Measurements from ENCODE around the gene MOB3A. TPM values are rescaled to one million over a fixed set of nuclear protein-coding genes. Genes with fewer than 3 reads are reported as not detected.

Gene MOB3A
- total and polyA plus RNA-seq, 7 experiments from 2014 or later, result 49.5 to 269 (median 114) TPM

DNA sequence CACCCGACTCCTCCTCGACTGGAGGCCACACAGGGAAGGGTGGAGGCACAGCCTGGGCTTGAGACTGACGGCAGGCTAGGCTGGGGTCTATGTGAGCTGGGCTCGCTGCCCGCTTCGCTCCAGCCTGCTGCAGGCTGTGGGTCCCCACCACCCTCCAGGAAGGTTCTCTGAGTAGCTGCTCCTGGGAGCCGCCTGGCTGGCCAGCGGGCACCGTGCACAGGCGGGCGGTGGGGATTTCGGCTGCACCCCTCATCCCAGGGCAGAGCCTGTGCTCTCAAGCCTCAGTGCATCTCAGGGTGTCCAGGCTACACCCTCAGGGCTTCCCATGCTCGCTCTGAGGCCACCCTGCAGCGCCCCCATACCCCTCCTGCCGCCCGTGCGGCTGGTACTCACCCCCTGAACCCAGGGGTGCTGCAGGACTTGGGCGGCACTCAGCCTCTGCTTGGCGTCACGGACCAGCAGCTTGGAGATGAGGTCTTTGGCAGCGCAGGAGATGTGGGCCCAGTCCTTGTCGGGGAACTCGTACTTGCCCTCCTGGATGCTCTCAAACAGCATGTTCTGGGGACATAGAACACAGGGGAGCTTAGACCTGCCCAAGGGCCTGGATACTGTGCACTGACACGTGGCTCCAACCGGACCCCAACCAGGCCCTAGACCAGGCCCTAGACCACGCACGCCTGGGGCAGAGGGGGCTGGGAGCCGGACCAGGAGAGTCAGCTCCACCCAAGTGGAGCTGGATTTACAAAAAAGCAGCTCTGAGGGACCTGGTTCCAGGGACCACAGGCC, 55.3 kb downstream of the MOB3A start:
- peaks cover 0 to 1% (median 0%) of the 10 kb centered on the region in 11 donors for H3K9me3 Mint-ChIP-seq

DNA sequence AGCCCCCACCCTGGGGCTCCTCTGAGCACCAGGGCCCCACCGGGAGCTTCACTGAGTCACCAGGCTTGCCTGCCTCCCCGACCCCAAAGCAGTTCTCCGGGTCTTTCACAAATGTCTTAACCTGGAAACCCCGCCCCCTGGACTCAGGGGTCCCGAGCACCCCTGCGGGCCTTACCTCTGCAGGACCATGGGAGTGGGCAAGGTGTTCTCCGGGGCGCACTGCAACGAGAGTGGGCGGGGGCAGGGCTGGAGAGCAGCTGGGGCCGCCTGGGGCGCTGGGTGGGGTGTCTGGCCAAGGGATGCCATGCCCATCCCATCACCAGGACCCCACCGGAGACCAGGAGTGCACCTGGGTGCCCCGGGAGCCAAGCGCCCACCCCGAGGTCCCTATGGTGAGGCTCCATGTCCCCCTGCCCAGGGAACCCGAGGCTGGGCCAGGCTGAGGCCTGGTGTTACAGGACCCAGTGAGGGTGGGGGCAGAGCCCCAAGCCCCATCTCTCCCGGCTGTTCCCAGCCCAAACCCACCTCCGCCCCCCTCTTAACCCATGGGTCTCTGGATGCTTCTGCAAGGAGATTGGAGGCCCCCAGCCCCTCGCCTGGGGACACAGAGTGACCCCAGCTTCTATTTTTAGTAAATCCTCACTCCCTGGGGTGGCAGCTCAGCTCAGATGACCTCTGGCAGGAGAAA, 56.0 kb downstream of the MOB3A start:
- ChIA-PET CTCF (no interaction called here), POLR2A (interaction anchor here (4.5 to 6.5 kb wide), 3 partner anchors 7 to 12 kb away, joined by 21 to 42 read pairs (median 34); partner anchors contain the start of gene MKNK2)
- peaks cover 0 to 4% (median 0%) of the 10 kb centered on the region in 3 experiments for H3K9me3 ChIP-seq (ENCODE audit: control insufficient read depth in 2 of 3, low read length in 3 of 3)
- Mint-ChIP-seq H3K27me3 (no peaks in the 10 kb centered on the region), H3K36me3 (peaks cover 0 to 11% (median 0%) of the 10 kb centered on the region in 5 donors), H3K27ac (peak overlapping the region in 6 of 9 donors; percentile 31 to 96 (median 73)), H3K9me3 (peaks cover 0 to 3% (median 0%) of the 10 kb centered on the region in 11 donors), H3K4me1 (peaks cover 4 to 35% (median 23%) of the 10 kb centered on the region in 7 donors), H3K4me3 (peak overlapping the region in 1 of 10 donors; percentile 3)
- no peaks in the 10 kb centered on the region for H3K27me3 ChIP-seq (ENCODE audit: control insufficient read depth in 2 of 2, insufficient read depth in 2 of 2, low read length in 2 of 2)
- H3K4me1 ChIP-seq (ENCODE audit: control insufficient read depth in 2 of 2, insufficient read depth in 2 of 2, low read length in 2 of 2), result peaks cover 22 to 40% of the 10 kb centered on the region in 2 donors
- peaks cover 0 to 64% (median 24%) of the 10 kb centered on the region in 3 experiments for H3K36me3 ChIP-seq (ENCODE audit: control insufficient read depth in 2 of 3, insufficient read depth in 3 of 3, low read length in 3 of 3)
- intact Hi-C loops (cut with micrococcal nuclease), result no loop called here
- peak overlapping the region; percentile 97 for H3K27ac ChIP-seq (ENCODE audit: low read depth, low read length)
- DNase-seq (no peak), ATAC-seq (no peak)
- no peak overlapping the region for H3K4me3 ChIP-seq (ENCODE audit: low read length)

More for the DNA sequence above, 55.3 kb downstream of the MOB3A start:
- intact Hi-C loops (cut with micrococcal nuclease), result no loop called here
- Histone ChIP-seq H3K27me3 (ENCODE audit: control insufficient read depth in 2 of 2, insufficient read depth in 2 of 2, low read length in 2 of 2) (no peaks in the 10 kb centered on the region), H3K4me3 (ENCODE audit: low read length) (peak overlapping the region; percentile 66), H3K36me3 (ENCODE audit: control insufficient read depth in 2 of 3, insufficient read depth in 3 of 3, low read length in 3 of 3) (peaks cover 0 to 72% (median 27%) of the 10 kb centered on the region in 3 experiments), H3K27ac (ENCODE audit: low read depth, low read length) (peak overlapping the region; percentile 97), H3K4me1 (ENCODE audit: control insufficient read depth in 2 of 2, insufficient read depth in 2 of 2, low read length in 2 of 2) (peaks cover 22 to 45% of the 10 kb centered on the region in 2 donors), H3K9me3 (ENCODE audit: control insufficient read depth in 2 of 3, low read length in 3 of 3) (peaks cover 0 to 2% (median 0%) of the 10 kb centered on the region in 3 experiments)
- POLR2A ChIA-PET, result interaction anchor here (0.7 to 6.5 kb wide), 7 partner anchors 8 to 54 kb away, joined by 3 to 42 read pairs (median 21); partner anchors contain the start of gene MKNK2
- peak overlapping the region; percentile 69 to 96 (median 89) for H3K27ac Mint-ChIP-seq
- CTCF ChIA-PET, result no interaction called here
- H3K4me3 Mint-ChIP-seq, result peak overlapping the region in 6 of 10 donors; percentile 25 to 76 (median 58)
- DNase-seq (no peak), ATAC-seq (no peak)
- H3K4me1 Mint-ChIP-seq, result peaks cover 4 to 32% (median 23%) of the 10 kb centered on the region in 7 donors
- no peaks in the 10 kb centered on the region for H3K27me3 Mint-ChIP-seq
- H3K36me3 Mint-ChIP-seq, result peaks cover 0 to 11% (median 0%) of the 10 kb centered on the region in 5 donors

DNA sequence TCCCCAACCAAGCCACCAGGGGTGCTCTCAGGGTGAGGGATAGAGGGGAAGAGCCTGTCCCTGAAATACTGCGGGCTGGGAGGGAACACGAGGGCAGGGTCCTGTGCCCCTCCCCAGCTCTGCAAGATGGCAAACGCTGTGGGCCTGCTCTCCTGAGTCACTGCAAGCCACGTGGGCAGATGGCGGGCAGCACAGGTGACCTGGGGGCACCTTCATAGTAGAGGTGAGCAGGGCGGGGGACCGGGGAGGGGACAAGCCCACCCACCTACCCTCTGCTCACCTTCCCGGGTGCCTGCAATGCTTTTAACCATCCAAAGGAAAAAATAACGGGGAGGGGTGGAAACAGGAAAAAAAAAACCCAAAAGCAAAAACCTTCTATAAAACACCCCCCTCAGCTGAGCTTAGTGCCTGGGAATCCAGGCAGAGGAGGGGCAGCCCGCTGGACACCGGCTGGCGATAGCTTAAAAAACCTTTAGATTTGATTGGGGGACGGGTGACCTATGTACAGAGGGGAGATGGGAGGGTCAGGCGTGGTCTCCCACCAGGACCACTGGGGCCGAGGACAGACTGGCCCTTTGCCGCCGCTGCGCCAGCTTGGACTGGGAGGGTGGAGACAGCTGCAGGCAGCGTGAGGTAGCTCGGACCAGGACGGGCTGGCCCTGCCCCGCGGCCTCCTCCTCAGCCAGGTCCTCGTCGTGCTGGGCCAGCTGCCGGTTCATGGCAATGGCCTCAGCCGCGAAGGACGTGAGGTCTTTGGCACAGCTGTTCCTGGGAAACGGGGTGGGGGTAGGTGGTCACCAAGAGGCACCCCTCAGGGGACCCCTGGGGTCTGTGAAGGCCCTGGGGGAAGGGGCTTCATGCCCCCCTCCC, 56.8 kb downstream of the MOB3A start:
- Mint-ChIP-seq H3K9me3 (peaks cover 0 to 3% (median 0%) of the 10 kb centered on the region in 11 donors), H3K36me3 (peaks cover 0 to 9% (median 0%) of the 10 kb centered on the region in 5 donors), H3K4me3 (peak overlapping the region in 2 of 10 donors; percentile 37 to 48), H3K27me3 (no peaks in the 10 kb centered on the region), H3K27ac (peak overlapping the region in 7 of 9 donors; percentile 49 to 86 (median 77)), H3K4me1 (peaks cover 4 to 37% (median 25%) of the 10 kb centered on the region in 7 donors)
- DNase-seq (no peak), ATAC-seq (no peak)
- H3K4me1 ChIP-seq (ENCODE audit: control insufficient read depth in 2 of 2, insufficient read depth in 2 of 2, low read length in 2 of 2), result peaks cover 22 to 36% of the 10 kb centered on the region in 2 donors
- peaks cover 0 to 56% (median 24%) of the 10 kb centered on the region in 3 experiments for H3K36me3 ChIP-seq (ENCODE audit: control insufficient read depth in 2 of 3, insufficient read depth in 3 of 3, low read length in 3 of 3)
- peak overlapping the region; percentile 35 for H3K27ac ChIP-seq (ENCODE audit: low read depth, low read length)
- intact Hi-C loops (cut with micrococcal nuclease), result no loop called here
- POLR2A ChIA-PET, result interaction anchor here (0.6 to 5.5 kb wide), 3 partner anchors 10 to 17 kb away, joined by 3 to 42 read pairs (median 21); partner anchors contain the start of gene MKNK2
- CTCF ChIA-PET, result no interaction called here
- H3K9me3 ChIP-seq (ENCODE audit: control insufficient read depth in 2 of 3, low read length in 3 of 3), result peaks cover 0 to 4% (median 0%) of the 10 kb centered on the region in 3 experiments
- no peak overlapping the region for H3K4me3 ChIP-seq (ENCODE audit: low read length)
- no peaks in the 10 kb centered on the region for H3K27me3 ChIP-seq (ENCODE audit: control insufficient read depth in 2 of 2, insufficient read depth in 2 of 2, low read length in 2 of 2)

DNA sequence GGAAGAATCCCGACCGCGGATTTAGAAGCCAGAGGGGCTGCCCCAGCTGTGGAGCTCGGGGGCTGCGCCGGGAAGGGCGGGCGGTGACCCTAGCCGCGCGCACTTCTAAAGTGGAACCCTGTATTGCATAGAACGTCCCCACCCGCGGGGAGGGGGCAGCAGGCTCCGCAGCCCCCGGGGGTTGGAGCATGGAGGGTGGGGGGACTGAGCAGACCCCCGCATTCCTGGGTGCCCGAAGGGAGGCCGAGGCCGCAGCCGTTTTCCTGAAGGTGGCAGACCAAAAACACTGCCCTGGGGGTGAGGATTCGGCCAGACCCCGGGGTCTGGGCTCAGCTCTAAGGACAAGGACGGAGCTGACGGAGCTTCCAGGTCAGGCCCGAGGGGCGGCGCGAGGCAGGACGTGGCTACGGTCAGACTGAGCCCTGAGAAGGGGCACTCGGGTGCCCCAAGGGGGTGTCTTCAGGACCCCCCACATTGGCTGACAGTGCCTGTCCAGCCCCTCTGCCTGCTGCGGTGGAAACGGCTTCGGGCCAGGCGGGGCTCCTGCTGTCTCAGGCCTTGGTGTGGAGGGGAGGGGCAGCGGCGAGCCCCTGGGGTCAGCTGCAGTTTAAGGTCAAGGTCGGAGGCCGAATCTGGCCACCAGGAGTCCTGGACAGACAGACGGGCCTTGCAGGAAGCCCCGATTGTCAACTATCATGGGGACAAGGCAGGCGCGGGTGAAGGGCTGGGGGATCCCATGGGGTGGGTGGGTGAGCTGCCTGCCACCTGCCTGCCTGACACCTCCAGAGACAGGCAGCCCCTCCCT, 57.6 kb downstream of the MOB3A start:
- H3K4me3 ChIP-seq (ENCODE audit: low read length), result no peak overlapping the region
- H3K36me3 ChIP-seq (ENCODE audit: control insufficient read depth in 2 of 3, insufficient read depth in 3 of 3, low read length in 3 of 3), result peaks cover 0 to 52% (median 24%) of the 10 kb centered on the region in 3 experiments
- ATAC-seq (no peak), DNase-seq (no peak)
- peaks cover 0 to 4% (median 0%) of the 10 kb centered on the region in 3 experiments for H3K9me3 ChIP-seq (ENCODE audit: control insufficient read depth in 2 of 3, low read length in 3 of 3)
- intact Hi-C loops (cut with micrococcal nuclease), result no loop called here
- POLR2A ChIA-PET, result interaction anchor here (0.6 to 5.5 kb wide), 4 partner anchors 11 to 21 kb away, joined by 3 to 21 read pairs (median 4); no protein-coding TSS in a partner anchor
- Mint-ChIP-seq H3K9me3 (peaks cover 0 to 3% (median 0%) of the 10 kb centered on the region in 11 donors), H3K36me3 (peaks cover 0 to 7% (median 0%) of the 10 kb centered on the region in 5 donors), H3K4me1 (peaks cover 3 to 29% (median 22%) of the 10 kb centered on the region in 7 donors), H3K4me3 (peak overlapping the region in 1 of 10 donors; percentile 37), H3K27ac (peak overlapping the region in 4 of 9 donors; percentile 10 to 86 (median 79)), H3K27me3 (no peaks in the 10 kb centered on the region)
- H3K4me1 ChIP-seq (ENCODE audit: control insufficient read depth in 2 of 2, insufficient read depth in 2 of 2, low read length in 2 of 2), result peaks cover 22 to 39% of the 10 kb centered on the region in 2 donors
- CTCF ChIA-PET, result interaction anchor here (0.6 kb wide), 1 partner anchor 47 kb away, joined by 3 read pairs; no protein-coding TSS in a partner anchor
- peak overlapping the region; percentile 35 for H3K27ac ChIP-seq (ENCODE audit: low read depth, low read length)
- no peaks in the 10 kb centered on the region for H3K27me3 ChIP-seq (ENCODE audit: control insufficient read depth in 2 of 2, insufficient read depth in 2 of 2, low read length in 2 of 2)

DNA sequence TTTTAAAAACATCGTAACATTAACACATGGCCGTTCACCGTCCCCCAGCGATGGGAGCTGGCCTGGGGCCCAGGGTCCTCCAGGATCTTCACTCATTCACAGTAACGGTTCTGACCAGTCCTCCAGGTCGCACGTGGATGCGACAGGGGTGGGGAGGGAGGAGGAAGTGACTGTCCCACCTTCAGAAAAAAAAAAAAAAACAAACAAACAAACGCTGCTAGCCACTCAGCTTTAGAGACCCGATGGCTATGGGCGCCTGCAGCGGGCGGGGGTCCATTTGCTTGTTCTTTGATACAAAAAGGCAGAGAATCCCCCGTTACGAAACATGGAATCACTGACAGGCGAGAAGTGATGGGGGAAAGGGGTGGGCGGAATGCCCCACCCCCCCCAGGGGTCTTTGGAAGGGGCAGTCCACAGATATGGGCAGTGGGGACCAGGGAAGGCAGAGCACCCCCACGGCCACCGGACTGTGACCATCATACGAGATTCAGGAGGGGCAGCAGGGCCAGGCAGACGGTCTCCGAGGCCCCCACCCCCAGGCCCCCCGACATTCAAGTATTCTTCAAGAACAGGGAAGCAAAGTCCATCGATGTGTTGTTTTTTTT, 58.4 kb downstream of the MOB3A start:
- Histone ChIP-seq H3K27me3 (ENCODE audit: control insufficient read depth in 2 of 2, insufficient read depth in 2 of 2, low read length in 2 of 2) (no peaks in the 10 kb centered on the region), H3K36me3 (ENCODE audit: control insufficient read depth in 2 of 3, insufficient read depth in 3 of 3, low read length in 3 of 3) (peaks cover 0 to 45% (median 24%) of the 10 kb centered on the region in 3 experiments), H3K27ac (ENCODE audit: low read depth, low read length) (no peak overlapping the region), H3K4me1 (ENCODE audit: control insufficient read depth in 2 of 2, insufficient read depth in 2 of 2, low read length in 2 of 2) (peaks cover 20 to 40% of the 10 kb centered on the region in 2 donors), H3K4me3 (ENCODE audit: low read length) (no peak overlapping the region), H3K9me3 (ENCODE audit: control insufficient read depth in 2 of 3, low read length in 3 of 3) (peaks cover 0 to 4% (median 0%) of the 10 kb centered on the region in 3 experiments)
- Mint-ChIP-seq H3K4me1 (peaks cover 2 to 31% (median 20%) of the 10 kb centered on the region in 7 donors), H3K27me3 (no peaks in the 10 kb centered on the region), H3K27ac (peak overlapping the region in 3 of 9 donors; percentile 17 to 60 (median 38)), H3K36me3 (peaks cover 0 to 5% (median 0%) of the 10 kb centered on the region in 5 donors), H3K4me3 (no peak overlapping the region), H3K9me3 (peaks cover 0 to 3% (median 0%) of the 10 kb centered on the region in 11 donors)
- DNase-seq (no peak), ATAC-seq (no peak)
- ChIA-PET POLR2A (interaction anchor here (0.7 to 5.5 kb wide), 4 partner anchors 12 to 46 kb away, joined by 3 to 21 read pairs (median 4); no protein-coding TSS in a partner anchor), CTCF (interaction anchor here (0.6 to 0.9 kb wide), 2 partner anchors 18 to 46 kb away, joined by 3 to 9 read pairs; no protein-coding TSS in a partner anchor)
- intact Hi-C loops (cut with micrococcal nuclease), result no loop called here
